Caco-2 (cell line): ENCODE results near the gene PARD3B. TPM values are rescaled to one million over a fixed set of nuclear protein-coding genes. Genes with fewer than 3 reads are reported as not detected.

Experiments
- BruUV-seq: library from RNA; stranded (reverse); fragments of 400-500 nt; replicated peaks from 2 replicates; lab custom pipeline; 2021; lab: Mats Ljungman, UMichigan
- CTCF ChIA-PET: fragments of 300-600 bp; sonication (Branson Sonifier 250); formaldehyde crosslinking; loops from one replicate; lab custom pipeline; 2022; ENCODE audit warnings: antibody characterized with exemption; lab: Charles Lee
- POLR2A ChIA-PET: fragments of 300-600 bp; sonication (Branson Sonifier 250); formaldehyde crosslinking; loops from one replicate; lab custom pipeline; 2022; ENCODE audit warnings: antibody characterized with exemption; lab: Charles Lee
- DNase-seq, 2 experiments: peaks; one replicate each; pipeline versions ENCODE4 v3.0.0 to v3.0.0-alpha.2; 2020 to 2022
- H3K27me3 ChIP-seq: replicated peaks from 2 replicates; pipeline ENCODE4 v1.6.0; 2011; ENCODE audit warnings: low read length; ENCODE audit not compliant: control insufficient read depth, insufficient read depth
- H3K36me3 ChIP-seq: 2 replicates; pipeline ENCODE4 v1.5.1; 2011; ENCODE audit warnings: low read length; ENCODE audit not compliant: control insufficient read depth, insufficient read depth
- H3K4me1 ChIP-seq: fragments of 250-450 bp; sonication (Bioruptor Pico); 2 replicates; pipeline ENCODE4 v1.5.1; 2020; ENCODE audit warnings: mild to moderate bottlenecking
- H3K4me3 ChIP-seq: 2 replicates; pipeline ENCODE4 v1.5.1; 2011; ENCODE audit warnings: low read depth, mild to moderate bottlenecking, control low read depth, low read length
- H3K9me3 ChIP-seq: fragments of 250-450 bp; sonication (Bioruptor Pico); 2 replicates; pipeline ENCODE4 v1.5.1; 2020; ENCODE audit warnings: mild to moderate bottlenecking, moderate library complexity
- H3K27ac Mint-ChIP-seq: one replicate; pipeline ENCODE4 v1.8.0; 2022; ENCODE audit warnings: mixed read lengths; ENCODE audit not compliant: unreplicated experiment
- H3K27me3 Mint-ChIP-seq: one replicate; pipeline ENCODE4 v1.8.0; 2022; ENCODE audit warnings: mixed read lengths; ENCODE audit not compliant: insufficient read depth, unreplicated experiment
- H3K36me3 Mint-ChIP-seq: one replicate; pipeline ENCODE4 v1.8.0; 2022; ENCODE audit warnings: mild to moderate bottlenecking, mixed read lengths; ENCODE audit not compliant: insufficient read depth, unreplicated experiment
- H3K4me1 Mint-ChIP-seq: one replicate; pipeline ENCODE4 v1.8.0; 2022; ENCODE audit warnings: low read depth, mixed read lengths; ENCODE audit not compliant: unreplicated experiment
- H3K4me3 Mint-ChIP-seq: one replicate; pipeline ENCODE4 v1.8.0; 2022; ENCODE audit warnings: mild to moderate bottlenecking, moderate library complexity, mixed read lengths; ENCODE audit not compliant: unreplicated experiment
- H3K9me3 Mint-ChIP-seq: one replicate; pipeline ENCODE4 v1.8.0; 2022; ENCODE audit warnings: mixed read lengths; ENCODE audit not compliant: unreplicated experiment
- CTCF ChIP-seq, 2 experiments: fragments of 200-600 bp in 1 of 2; IDR thresholded peaks; 1 replicate in 1 of 2; 2 replicates in 1 of 2; pipeline versions ENCODE4 v1.5.1 to v1.8.0; 2011 to 2022; ENCODE audit warnings: antibody characterized with exemption in 1 of 2, control low read depth in 1 of 2, inconsistent platforms in 1 of 2, low read depth in 1 of 2, low read length in 1 of 2, mild to moderate bottlenecking in 1 of 2, moderate library complexity in 1 of 2; ENCODE audit not compliant: insufficient read depth in 1 of 2, severe bottlenecking in 1 of 2, unreplicated experiment in 1 of 2
- intact Hi-C: fragments of 100-400 bp; cut with micrococcal nuclease; formaldehyde crosslinking; loops from one replicate; pipeline ENCODE4 v1.10.0; 2022; ENCODE audit not compliant: unreplicated experiment
- total RNA-seq: library from RNA; stranded (reverse); gene quantifications from 2 replicates; pipeline ENCODE4 v1.2.3, GENCODE V29; 2022

PARD3B gene
- total RNA-seq, 1 experiment from 2014 or later = 68.9 TPM

- H3K36me3 ChIP-seq = no peaks in the 10 kb centered on the region
- no peaks in the 10 kb centered on the region for H3K27me3 ChIP-seq
- intact Hi-C loops = no loop called here
- ChIA-PET POLR2A (no interaction called here), CTCF (no interaction called here)
- no peaks in the 10 kb centered on the region for H3K27me3 Mint-ChIP-seq
- peaks cover 9% of the 10 kb centered on the region for H3K9me3 Mint-ChIP-seq
- no peak overlapping the region for H3K4me3 ChIP-seq
- H3K4me1 ChIP-seq = no peaks in the 10 kb centered on the region
- TF ChIP-seq CTCF (IDR thresholded peaks at IDR 0.05; ENCODE audit: insufficient read depth in 1 of 2, low read depth in 1 of 2, low read length in 1 of 2, severe bottlenecking in 1 of 2, unreplicated experiment in 1 of 2) = no peak
- no peak overlapping the region for H3K27ac Mint-ChIP-seq
- H3K9me3 ChIP-seq = 0 out of 2 replicates have a peak, but pooled peaks cover 6% of the 10 kb centered on the region
- no peak overlapping the region for H3K4me3 Mint-ChIP-seq
- H3K36me3 Mint-ChIP-seq = no peaks in the 10 kb centered on the region
- H3K4me1 Mint-ChIP-seq = no peaks in the 10 kb centered on the region
- BruUV-seq = no TSS peak
- no peak for DNase-seq
These were observed 896.2 kb downstream of the PARD3B start for GRCh38 chr2:205441524-205441923.

- no TSS peak for BruUV-seq
- no peak for TF ChIP-seq CTCF (IDR thresholded peaks at IDR 0.05; ENCODE audit: insufficient read depth in 1 of 2, low read depth in 1 of 2, low read length in 1 of 2, severe bottlenecking in 1 of 2, unreplicated experiment in 1 of 2)
- Mint-ChIP-seq H3K27me3 (no peaks in the 10 kb centered on the region), H3K9me3 (peaks cover 4% of the 10 kb centered on the region), H3K36me3 (no peaks in the 10 kb centered on the region), H3K27ac (no peak overlapping the region), H3K4me1 (peaks cover 7% of the 10 kb centered on the region), H3K4me3 (no peak overlapping the region)
- no peak overlapping the region for H3K4me3 ChIP-seq
- ChIA-PET CTCF (no interaction called here), POLR2A (no interaction called here)
- H3K9me3 ChIP-seq = 0 out of 2 replicates have a peak, but pooled peaks cover 2% of the 10 kb centered on the region
- no peaks in the 10 kb centered on the region for H3K27me3 ChIP-seq
- H3K36me3 ChIP-seq = no peaks in the 10 kb centered on the region
- H3K4me1 ChIP-seq = peaks cover 2% of the 10 kb centered on the region; the same call in 1 of the 2 replicates
- DNase-seq = no peak
- intact Hi-C loops = no loop called here
These were observed 902.9 kb downstream of the PARD3B start for GRCh38 chr2:205448189-205448588.

- H3K27me3 ChIP-seq = no peaks in the 10 kb centered on the region
- H3K4me1 ChIP-seq = peaks cover 5% of the 10 kb centered on the region; the same call in 1 of the 2 replicates
- H3K27ac Mint-ChIP-seq = no peak overlapping the region
- no peak overlapping the region for H3K4me3 ChIP-seq
- peaks cover 16% of the 10 kb centered on the region for H3K4me1 Mint-ChIP-seq
- POLR2A ChIA-PET = no interaction called here
- H3K9me3 Mint-ChIP-seq = no peaks in the 10 kb centered on the region
- no peaks in the 10 kb centered on the region for H3K36me3 ChIP-seq
- no TSS peak for BruUV-seq
- H3K27me3 Mint-ChIP-seq = no peaks in the 10 kb centered on the region
- H3K9me3 ChIP-seq = no peaks in the 10 kb centered on the region
- no peak overlapping the region for H3K4me3 Mint-ChIP-seq
- CTCF ChIA-PET = no interaction called here
- no peak for DNase-seq
- no peaks in the 10 kb centered on the region for H3K36me3 Mint-ChIP-seq
- TF ChIP-seq CTCF (IDR thresholded peaks at IDR 0.05; ENCODE audit: insufficient read depth in 1 of 2, low read depth in 1 of 2, low read length in 1 of 2, severe bottlenecking in 1 of 2, unreplicated experiment in 1 of 2) = no peak
- intact Hi-C loops = no loop called here
These were observed 906.7 kb downstream of the PARD3B start for GRCh38 chr2:205451901-205452512.
